ENCODE data around the gene REEP3.

- no peak for TF ChIP-seq POLR2A (IDR thresholded peaks at IDR 0.05)
- no peak for TF ChIP-seq CTCF (IDR thresholded peaks at IDR 0.05)
Measured at GRCh38 chr10:63641799-63642198, 120.6 kb downstream of the REEP3 start.
